Dedifferentiated amniotic fluid mesenchymal stem cell (primary cell): ENCODE data around the gene UBE2H.
"Not testable (repeated sequence)": the region's sequence is repeated elsewhere in the genome, so short reads cannot be mapped to it uniquely, and the experiment has no call there.

ENCODE experiments used
- DNase-seq: peaks from one replicate; pipeline ENCODE4 v3.0.0-alpha.2; 2016; ENCODE audit errors: extremely low spot score

The UBE2H gene

GRCh38 chr7:129823143-129823542 is 129.6 kb downstream of the UBE2H start:
- DNase-seq: not testable (repeated sequence)

DNA sequence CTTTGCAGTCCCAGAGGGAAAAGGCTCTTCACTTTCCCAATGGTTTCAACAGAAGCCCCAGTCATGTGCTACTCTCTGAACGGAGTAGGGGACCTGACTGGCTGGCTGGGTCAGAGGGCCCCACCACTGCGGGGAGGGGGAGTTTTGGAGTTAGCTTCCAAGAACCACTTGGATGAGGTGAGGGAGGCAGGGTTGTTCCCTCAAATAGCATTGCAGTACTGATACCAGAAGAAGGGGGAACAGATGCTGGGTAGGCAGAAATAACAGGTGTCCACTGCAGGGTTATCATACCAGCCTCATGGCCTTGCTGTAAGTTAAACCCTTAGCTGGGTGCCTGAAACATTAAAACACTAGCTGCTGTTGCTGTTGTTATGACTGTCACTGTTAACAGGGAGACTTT is 131.3 kb downstream of the UBE2H start:
- DNase-seq: no peak

DNA sequence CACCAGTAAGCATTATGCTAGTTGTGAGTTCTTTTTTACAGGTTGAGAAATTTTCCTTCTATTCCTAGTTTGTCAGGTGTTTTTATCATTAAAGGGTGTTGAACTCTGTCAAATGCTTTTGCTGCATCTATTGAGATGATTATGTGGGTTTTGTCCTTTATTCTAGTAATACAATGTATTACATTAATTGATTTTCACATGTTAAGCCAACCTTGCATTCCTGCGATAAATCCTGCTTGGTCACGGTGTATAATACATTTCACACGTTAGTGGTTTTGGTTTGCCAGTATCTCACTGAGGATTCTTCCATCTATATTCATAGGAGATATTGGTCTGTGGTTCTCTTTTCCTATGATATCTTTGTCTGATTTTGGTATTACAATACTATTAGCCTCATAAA is 136.0 kb downstream of the UBE2H start:
- DNase-seq: no peak

- no peak for DNase-seq
Measured at GRCh38 chr7:129807863-129808262, 144.9 kb downstream of the UBE2H start.

- no peak for DNase-seq
Measured at GRCh38 chr7:129804890-129805719, 147.7 kb downstream of the UBE2H start.

DNA sequence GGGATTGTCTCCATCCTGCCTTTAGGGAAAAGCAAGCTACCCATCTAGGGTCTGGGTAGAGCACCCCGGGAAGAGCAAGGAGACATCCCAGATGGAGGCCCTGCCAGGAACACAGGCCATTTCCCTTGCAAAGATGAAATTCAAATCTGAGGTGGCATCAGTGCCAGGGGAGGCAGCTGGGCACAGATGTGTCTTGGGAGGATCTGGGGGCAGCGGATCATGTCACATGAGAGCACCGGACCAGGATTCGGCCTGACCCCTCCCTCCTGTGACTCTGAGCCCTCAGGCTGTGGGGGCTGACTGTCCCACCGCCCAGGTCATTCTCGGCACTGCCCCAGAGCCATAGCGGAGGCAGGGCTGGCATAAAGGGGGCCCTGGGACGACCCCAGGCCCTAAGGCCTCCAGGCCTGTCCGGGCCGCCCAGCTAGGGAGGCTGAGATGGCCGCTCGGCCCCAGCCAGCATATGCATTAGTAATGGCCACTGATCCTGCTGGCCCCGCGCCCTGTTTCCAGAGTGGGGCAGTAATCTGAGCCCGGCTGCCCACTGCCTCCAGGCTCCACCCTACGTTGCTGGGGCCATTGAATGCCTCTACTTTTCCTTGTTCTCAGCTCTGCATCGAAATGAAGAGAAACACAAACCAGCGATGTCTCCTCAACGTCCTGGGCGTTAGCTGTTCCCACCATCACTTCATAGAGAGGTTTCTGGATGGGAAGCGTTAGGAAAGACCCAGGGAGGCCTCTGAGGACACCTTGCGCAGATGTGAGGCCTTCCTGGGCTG is 148.5 kb downstream of the UBE2H start:
- no peak for DNase-seq

GRCh38 chr7:129803546-129804081 is 149.1 kb downstream of the UBE2H start:
- no peak for DNase-seq

GRCh38 chr7:129801882-129802281 is 150.9 kb downstream of the UBE2H start:
- no peak for DNase-seq

GRCh38 chr7:129800901-129801300 is 151.9 kb downstream of the UBE2H start:
- DNase-seq: no peak

- no peak for DNase-seq
Measured at GRCh38 chr7:129799350-129799955, 153.3 kb downstream of the UBE2H start.

GRCh38 chr7:129798616-129799349 is 154.0 kb downstream of the UBE2H start:
- no peak for DNase-seq

DNA sequence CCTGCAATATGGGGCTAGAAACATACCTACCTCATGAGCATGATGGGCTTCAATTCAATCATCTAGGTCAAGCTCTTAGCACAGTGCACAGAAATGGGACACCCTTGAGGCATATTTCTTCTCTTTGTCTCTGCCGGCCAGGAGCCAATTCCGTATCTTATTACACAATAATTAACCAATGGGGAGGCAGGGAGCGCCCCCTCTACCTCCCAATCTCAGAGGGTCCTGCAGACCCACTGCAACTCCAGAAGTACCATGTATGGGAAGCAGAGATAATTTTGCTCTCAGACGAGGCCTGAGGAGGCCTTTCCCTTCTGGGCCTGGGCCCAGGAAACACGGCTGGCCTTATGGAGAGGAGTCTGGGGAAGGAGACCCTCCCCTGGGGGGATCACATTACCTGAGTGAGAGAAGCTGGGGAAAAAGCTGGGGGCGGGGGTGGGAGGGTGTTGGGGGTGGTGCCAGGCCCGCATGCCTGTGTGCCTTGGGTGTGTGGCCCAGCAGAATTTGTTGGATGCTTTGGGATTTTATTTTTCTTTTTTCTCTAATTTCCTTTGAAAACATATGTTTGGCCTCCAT is 155.5 kb downstream of the UBE2H start:
- DNase-seq: no peak

- no peak for DNase-seq
Measured at GRCh38 chr7:129796186-129796775, 156.5 kb downstream of the UBE2H start.

DNA sequence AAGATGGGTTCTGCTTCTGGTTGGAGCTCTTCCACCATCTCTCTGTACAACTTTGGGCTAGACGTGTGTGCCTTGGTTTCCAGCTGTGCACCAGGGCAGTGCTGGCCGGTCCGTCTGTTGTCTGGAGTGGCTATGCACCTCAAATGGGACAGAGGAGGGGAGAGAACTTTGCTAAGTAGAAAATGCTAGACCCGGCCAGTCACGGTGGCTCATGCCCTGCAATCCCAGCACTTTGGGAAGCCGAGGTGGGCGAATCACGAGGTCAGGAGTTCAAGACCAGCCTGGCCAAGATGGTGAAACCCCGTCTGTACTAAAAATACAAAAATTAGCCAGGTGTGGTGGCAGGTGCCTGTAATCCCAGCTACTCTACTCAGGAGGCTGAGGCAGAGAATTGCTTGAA is 158.3 kb downstream of the UBE2H start:
- not testable (repeated sequence) for DNase-seq

- DNase-seq: no peak
Measured at GRCh38 chr7:129793506-129794310, 159.1 kb downstream of the UBE2H start.

GRCh38 chr7:129792721-129793120 is 160.0 kb downstream of the UBE2H start:
- no peak for DNase-seq

GRCh38 chr7:129790136-129790535 is 162.6 kb downstream of the UBE2H start:
- DNase-seq: no peak

GRCh38 chr7:129789652-129790051 is 163.1 kb downstream of the UBE2H start:
- DNase-seq: no peak

GRCh38 chr7:129789000-129789399 is 163.8 kb downstream of the UBE2H start:
- no peak for DNase-seq
